NCI-H526 (cell line): Measurements from ENCODE around the gene CCDC9B.

ENCODE experiments used
- DNase-seq, 2 experiments: peaks; one replicate each; lab custom pipeline; 2025; lab: John Stamatoyannopoulos, UW

Gene CCDC9B

GRCh38 chr15:40340740-40341400, at the start of gene CCDC9B:
Gene CCDC9B, minus strand, starts transcription at chr15:40340939. Its CDS starts 120 bp downstream, at chr15:40340819.
- peak; percentile 19 to 76 for DNase-seq

DNA sequence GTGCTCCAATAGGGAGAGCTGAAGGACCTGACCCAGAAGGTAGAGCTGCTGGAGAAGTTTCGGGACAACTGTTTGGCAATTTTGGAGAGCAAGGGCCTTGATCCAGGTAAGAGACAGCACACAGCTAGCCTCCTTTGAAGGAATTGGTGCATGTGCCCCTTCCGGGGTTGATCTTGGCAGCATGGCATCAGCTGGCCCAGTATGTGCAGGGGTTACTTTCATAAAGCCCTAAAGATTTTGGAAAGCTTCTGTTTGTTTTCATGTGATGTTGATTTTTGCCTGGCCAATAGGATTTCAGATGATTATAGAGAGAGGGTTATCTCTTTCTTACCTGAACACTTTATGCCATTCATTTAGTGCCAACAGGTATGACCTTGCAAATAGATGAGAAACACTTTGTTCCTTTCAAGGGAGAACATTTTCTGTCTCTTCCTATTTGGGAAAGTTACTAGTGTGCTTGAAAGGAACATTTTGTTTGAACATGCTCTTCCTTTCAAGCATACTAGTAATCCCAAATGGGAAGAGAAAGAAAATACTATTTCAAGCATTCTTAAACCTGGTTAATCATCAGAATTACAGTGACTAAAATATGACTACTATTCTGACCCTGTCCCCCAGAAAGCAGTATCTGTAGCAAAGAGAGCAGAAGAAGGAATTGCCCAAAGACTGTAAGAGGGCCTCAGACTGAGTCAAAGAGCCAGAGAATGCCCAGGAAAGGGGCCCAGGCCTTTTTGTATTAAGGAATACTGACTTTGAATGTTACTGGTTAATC, 49.3 kb upstream of the CCDC9B start:
- no peak for DNase-seq

GRCh38 chr15:40388941-40389823, 48.4 kb upstream of the CCDC9B start:
- DNase-seq = no peak

- DNase-seq = no peak
Observed at GRCh38 chr15:40386480-40386879, 45.7 kb upstream of the CCDC9B start.

DNA sequence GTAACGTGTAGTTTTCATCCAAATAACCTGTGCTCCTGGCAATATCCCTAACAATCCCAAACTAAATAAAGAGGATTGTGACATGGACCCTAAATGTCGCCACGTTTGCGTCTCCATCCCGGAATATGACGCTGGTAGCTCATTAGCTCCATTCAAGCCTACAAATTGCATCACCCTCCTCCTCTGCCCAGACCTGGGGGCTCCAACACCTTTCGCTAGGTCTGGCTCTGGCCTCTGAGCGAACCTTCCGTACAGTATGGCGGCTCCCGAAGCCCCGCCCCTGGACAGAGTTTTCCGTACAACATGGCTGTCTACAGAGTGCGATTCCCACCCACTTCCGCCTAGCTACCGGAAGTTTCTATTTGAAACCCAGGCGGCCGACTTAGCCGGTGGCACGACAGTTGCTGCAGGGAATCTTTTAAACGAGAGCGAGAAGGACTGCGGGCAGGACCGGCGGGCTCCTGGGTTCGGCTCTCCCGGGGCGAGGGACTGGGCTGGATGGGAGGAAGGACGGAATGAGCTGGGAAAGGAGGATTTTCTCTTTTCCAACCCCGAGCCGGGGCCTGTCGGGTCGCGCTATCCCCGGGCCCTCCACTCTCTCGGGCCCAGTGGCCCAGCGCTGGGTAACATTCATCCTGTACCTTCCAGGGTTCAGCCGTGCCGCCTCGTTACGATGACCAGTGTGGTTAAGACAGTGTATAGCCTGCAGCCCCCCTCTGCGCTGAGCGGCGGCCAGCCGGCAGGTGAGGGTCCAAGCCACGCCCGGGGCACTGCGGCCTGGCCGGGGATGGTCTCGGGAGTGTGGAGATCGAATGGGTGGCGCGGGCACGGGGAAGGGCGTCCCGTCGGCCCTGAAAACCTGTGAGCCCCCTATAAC, 42.1 kb upstream of the CCDC9B start, which contains the start of gene KNSTRN:
TSS of gene KNSTRN (plus strand) at position 142 of the 877 bp plus-strand sequence. CDS start at position 257, 115 bp downstream.
- peak; percentile 93 to 96 for DNase-seq

- no peak for DNase-seq
Observed at GRCh38 chr15:40381818-40382529, 41.2 kb upstream of the CCDC9B start.

GRCh38 chr15:40380636-40381035, 39.9 kb upstream of the CCDC9B start:
- DNase-seq = no peak

DNA sequence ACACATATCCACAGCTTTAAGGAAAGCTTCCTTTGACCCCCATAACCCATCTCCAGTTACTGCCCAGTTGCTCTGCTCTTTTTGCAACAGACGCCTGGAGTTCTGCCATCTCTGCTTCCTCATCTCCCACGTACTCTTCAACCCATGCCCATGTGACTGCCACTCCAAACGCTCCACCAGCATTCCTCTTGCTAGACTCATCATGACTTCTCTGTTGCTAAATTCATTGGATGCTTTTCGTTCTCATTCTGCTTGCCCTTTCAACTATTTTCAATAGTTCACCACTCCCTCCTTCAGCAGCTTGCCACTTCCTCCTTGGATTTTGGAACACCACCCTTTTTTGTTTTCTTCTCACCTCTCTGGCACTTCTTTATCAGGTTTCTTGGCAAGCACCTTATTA, 39.1 kb upstream of the CCDC9B start:
- no peak for DNase-seq

- no peak for DNase-seq
Observed at GRCh38 chr15:40379374-40379773, 38.6 kb upstream of the CCDC9B start.

DNA sequence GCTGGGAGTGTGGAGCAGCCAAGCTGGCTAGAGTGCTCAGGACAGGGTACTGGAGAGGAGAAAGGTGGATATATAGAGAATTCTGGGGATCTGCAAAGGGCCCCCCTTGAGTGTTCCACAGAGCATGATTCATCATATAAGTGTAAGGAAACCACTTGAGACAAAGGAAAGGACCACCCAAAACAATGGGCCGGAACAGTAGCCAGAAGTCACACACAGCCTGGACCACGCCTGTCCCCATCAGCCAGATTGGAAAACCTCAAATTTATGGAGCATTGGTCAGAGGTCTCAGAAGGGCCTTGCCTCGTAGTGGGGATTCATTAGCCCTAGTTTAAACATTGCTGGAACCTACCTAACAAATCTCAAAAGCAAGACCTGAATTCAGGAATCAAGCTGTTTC, 36.9 kb upstream of the CCDC9B start:
- no peak for DNase-seq

GRCh38 chr15:40372981-40373380, 32.2 kb upstream of the CCDC9B start:
- no peak for DNase-seq

DNA sequence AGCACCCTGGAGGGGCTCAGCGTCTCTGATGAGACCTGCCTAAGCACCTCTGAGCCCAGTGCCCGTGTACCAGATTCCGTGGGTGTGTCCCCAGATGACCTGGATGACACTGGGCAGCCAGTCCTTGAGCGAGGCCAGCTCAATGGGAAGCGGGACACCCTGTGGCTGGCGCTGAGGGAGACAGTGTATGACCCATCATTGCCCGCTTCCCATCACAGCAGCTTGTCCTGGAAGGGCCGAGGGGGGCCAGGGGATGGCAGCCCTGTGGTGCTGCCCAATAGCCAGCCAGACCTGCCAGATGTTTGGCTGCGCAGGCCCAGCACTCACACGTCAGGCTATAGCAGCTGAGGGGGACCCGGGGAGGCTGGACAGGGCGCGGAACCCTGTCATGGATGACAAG, 29.2 kb upstream of the CCDC9B start:
- no peak for DNase-seq

DNA sequence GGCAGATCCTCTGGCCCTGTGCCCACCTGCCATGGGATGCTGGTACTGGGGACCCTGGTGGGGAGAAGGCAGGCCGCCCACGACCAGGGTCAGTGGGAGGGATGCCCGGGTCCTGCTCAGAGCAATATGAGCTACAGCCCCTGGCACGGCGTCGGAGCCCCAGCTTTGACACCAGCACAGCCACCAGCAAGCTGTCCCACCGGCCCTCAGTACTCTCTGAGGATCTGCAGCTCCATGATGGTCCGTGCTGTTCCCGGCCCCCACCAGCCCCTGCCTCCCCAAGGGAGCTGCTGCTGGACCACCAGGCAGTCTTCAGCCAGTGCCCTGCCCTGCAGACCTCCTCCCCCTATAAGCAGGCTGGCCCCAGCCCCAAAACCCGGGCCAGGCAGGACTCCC, 28.7 kb upstream of the CCDC9B start:
- DNase-seq = no peak

DNA sequence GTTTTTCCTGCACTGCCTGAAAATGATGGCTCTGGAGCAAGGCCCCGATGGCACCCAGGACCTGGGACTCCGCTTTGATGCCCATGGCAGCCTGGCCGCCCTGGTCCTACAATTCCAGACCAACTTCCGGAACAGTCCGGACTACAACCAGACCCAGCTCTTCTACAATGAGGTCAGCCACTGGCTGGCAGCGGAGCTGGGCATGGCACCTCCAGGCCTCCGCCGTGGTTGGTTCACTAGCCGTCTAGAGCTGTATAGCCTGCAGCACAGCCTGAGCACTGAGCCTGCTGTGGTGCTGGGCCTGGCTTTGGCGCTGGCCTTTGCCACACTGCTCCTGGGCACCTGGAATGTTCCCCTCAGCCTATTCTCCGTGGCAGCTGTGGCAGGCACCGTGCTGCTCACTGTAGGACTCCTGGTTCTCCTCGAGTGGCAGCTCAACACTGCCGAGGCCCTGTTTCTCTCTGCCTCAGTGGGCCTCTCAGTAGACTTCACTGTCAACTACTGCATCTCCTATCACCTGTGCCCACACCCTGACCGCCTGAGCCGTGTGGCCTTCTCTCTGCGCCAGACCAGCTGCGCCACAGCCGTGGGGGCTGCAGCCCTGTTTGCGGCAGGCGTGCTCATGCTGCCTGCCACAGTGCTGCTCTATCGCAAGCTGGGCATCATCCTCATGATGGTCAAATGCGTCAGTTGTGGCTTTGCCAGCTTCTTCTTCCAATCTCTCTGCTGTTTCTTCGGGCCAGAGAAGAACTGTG, 28.2 kb upstream of the CCDC9B start:
- DNase-seq = no peak

DNA sequence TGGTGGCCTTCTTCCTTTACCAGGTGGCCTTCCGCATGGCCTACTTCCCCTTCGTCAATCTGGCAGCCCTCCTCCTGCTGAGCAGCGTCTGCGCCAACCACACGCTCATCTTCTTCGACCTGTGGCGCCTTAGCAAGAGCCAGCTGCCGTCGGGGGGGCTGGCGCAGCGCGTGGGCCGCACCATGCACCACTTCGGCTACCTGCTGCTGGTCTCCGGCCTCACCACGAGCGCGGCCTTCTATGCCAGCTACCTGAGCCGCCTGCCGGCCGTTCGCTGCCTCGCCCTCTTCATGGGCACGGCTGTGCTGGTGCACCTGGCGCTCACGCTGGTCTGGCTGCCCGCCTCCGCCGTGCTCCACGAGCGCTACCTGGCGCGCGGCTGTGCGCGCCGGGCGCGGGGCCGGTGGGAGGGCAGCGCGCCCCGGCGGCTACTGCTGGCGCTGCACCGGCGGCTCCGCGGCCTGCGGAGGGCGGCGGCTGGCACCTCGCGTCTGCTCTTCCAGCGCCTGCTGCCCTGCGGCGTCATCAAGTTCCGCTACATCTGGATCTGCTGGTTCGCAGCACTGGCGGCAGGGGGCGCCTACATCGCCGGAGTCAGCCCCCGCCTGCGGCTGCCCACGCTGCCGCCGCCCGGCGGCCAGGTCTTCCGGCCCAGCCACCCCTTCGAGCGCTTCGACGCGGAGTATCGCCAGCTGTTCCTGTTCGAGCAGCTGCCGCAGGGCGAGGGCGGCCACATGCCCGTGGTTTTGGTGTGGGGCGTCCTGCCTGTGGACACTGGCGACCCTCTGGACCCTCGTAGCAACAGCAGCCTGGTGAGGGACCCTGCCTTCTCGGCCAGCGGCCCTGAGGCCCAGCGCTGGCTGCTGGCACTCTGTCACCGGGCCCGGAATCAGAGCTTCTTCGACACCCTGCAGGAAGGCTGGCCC, 27.2 kb upstream of the CCDC9B start:
- DNase-seq = peak; percentile 87 to 96

- DNase-seq = no peak
Observed at GRCh38 chr15:40367371-40367685, 26.6 kb upstream of the CCDC9B start.

- DNase-seq = no peak
Observed at GRCh38 chr15:40366457-40367370, 26.0 kb upstream of the CCDC9B start.
